CD4-positive, CD25-positive, alpha-beta regulatory T cell (primary cell): ENCODE measurements around the gene CTDSP2. TPM values are rescaled to one million over a fixed set of nuclear protein-coding genes. Genes with fewer than 3 reads are reported as not detected.

Experiments used
- ATAC-seq, 2 donors: fragments of 150-1000 bp; cut with Tn5 transposase; one replicate each; pipeline ENCODE4 v1.10.0; 2021; ENCODE audit warnings: low read depth in 2 of 2, moderate number of reproducible peaks in 2 of 2, moderate library complexity in 1 of 2
- DNase-seq, 3 donors: peaks; one replicate each; pipeline versions ENCODE4 v3.0.0 to v3.0.0-alpha.2; 2012 to 2022; ENCODE audit warnings: mixed read lengths in 1 of 3
- H3K27ac ChIP-seq: one replicate; pipeline ENCODE4 v1.7.0; 2013; ENCODE audit warnings: mild to moderate bottlenecking, low read length; ENCODE audit not compliant: insufficient read depth, poor library complexity, severe bottlenecking
- H3K27me3 ChIP-seq: one replicate; pipeline ENCODE4 v1.7.0; 2013; ENCODE audit warnings: low read length; ENCODE audit not compliant: control insufficient read depth, insufficient read depth
- H3K36me3 ChIP-seq: one replicate; pipeline ENCODE4 v1.7.0; 2013; ENCODE audit warnings: mild to moderate bottlenecking, low read length, moderate library complexity; ENCODE audit not compliant: control insufficient read depth, insufficient read depth
- H3K4me1 ChIP-seq: 2 replicates; pipeline ENCODE4 v1.7.0; 2013; ENCODE audit warnings: mild to moderate bottlenecking, low read length; ENCODE audit not compliant: insufficient read depth, control insufficient read depth, poor library complexity, severe bottlenecking
- H3K4me3 ChIP-seq: one replicate; pipeline ENCODE4 v1.7.0; 2013; ENCODE audit warnings: low read depth, mild to moderate bottlenecking, low read length, moderate library complexity
- H3K9me3 ChIP-seq, 2 experiments: 1 replicate in 1 of 2; 2 replicates in 1 of 2; pipeline ENCODE4 v1.7.0; 2013; ENCODE audit warnings: low read length in 2 of 2, mild to moderate bottlenecking in 1 of 2, moderate library complexity in 1 of 2; ENCODE audit not compliant: control insufficient read depth in 2 of 2
- H3K27ac Mint-ChIP-seq, 3 donors: one replicate each; pipeline ENCODE4 v1.8.0; 2020 to 2022; ENCODE audit warnings: mild to moderate bottlenecking in 3 of 3, mixed read lengths in 3 of 3, moderate library complexity in 2 of 3
- H3K27me3 Mint-ChIP-seq: one replicate; pipeline ENCODE4 v1.8.0; 2022; ENCODE audit warnings: mild to moderate bottlenecking, mixed read lengths
- H3K36me3 Mint-ChIP-seq: one replicate; pipeline ENCODE4 v1.8.0; 2020; ENCODE audit warnings: mixed read lengths
- H3K4me1 Mint-ChIP-seq, 4 donors: one replicate each; pipeline ENCODE4 v1.8.0; 2020 to 2022; ENCODE audit warnings: mixed read lengths in 4 of 4, mild to moderate bottlenecking in 1 of 4
- H3K4me3 Mint-ChIP-seq, 4 donors: one replicate each; pipeline ENCODE4 v1.8.0; 2020 to 2022; ENCODE audit warnings: mild to moderate bottlenecking in 4 of 4, mixed read lengths in 4 of 4, moderate library complexity in 3 of 4
- H3K9me3 Mint-ChIP-seq, 7 donors: one replicate each; pipeline ENCODE4 v1.8.0; 2020 to 2022; ENCODE audit warnings: mixed read lengths in 7 of 7, mild to moderate bottlenecking in 3 of 7, moderate library complexity in 2 of 7
- polyA plus RNA-seq, 4 donors: library from polyadenylated mRNA; unstranded; fragments of 300-500 nt; fragmentation: Illumina TruSeq; gene quantifications; one replicate each; pipeline ENCODE4 v1.2.3, GENCODE V29; 2021
- total RNA-seq: library from RNA; stranded (reverse); gene quantifications from one replicate; pipeline ENCODE4 v1.2.3, GENCODE V29; 2022

The CTDSP2 gene
- total and polyA plus RNA-seq, 5 donors from 2014 or later = 45.7 to 121 (median 52.6) TPM

DNA sequence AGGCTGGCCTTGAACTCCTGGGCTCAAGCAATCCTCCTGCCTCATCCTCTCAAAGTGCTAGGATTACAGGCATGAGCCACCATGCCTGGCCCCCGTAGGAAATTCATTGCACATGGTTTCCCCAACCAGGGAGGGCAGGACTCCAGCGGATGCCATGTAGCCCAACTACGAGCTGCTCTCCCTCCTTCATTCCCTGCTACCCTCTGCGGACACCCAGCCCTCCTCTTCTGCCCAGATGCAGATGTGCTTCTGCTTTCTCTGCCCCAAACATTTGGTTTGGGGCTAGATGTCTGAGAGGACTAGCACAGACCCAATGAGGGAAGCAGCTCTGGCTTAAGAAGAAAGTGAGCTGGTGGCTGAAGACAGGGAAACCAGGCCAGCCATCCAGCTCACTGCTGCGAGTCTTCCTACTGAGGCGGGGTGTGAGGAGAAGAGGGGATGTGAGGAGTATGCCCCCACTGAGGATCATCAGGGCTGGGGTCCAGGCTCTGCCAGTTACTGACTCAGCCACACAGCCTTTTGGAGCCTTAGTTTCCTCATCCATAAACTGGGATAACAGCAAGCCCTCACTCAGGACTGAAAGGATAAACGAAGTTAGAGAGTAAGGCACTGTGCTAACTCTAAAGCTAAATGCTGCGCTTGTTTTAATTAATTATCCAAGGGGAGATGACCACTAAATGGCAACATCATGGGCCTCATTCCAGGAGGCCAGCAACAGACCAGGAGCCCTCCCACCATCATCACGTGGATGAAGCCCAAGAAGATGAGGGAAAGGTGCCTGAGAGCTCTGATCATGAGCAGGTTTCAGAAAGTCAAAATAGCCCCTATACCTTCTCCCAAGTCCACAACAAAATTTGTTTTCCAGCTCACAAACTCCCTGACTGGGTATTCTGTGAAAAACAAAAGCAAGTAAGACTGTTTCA, 10.9 kb downstream of the CTDSP2 start:
- no peaks in the 10 kb centered on the region for H3K9me3 ChIP-seq
- Mint-ChIP-seq H3K9me3 (no peaks in the 10 kb centered on the region), H3K27me3 (no peaks in the 10 kb centered on the region), H3K4me1 (peaks cover 14 to 95% (median 75%) of the 10 kb centered on the region in 4 donors), H3K36me3 (peaks cover 5% of the 10 kb centered on the region), H3K4me3 (peak overlapping the region in 3 of 4 donors; percentile 70 to 80 (median 80)), H3K27ac (peak overlapping the region; percentile 61 to 94 (median 91))
- H3K4me1 ChIP-seq = peaks cover 100% of the 10 kb centered on the region
- H3K4me3 ChIP-seq = peak overlapping the region; percentile 64
- no peaks in the 10 kb centered on the region for H3K36me3 ChIP-seq
- peak overlapping the region; percentile 83 for H3K27ac ChIP-seq
- ATAC-seq (no peak), DNase-seq (no peak)
- H3K27me3 ChIP-seq = no peaks in the 10 kb centered on the region

DNA sequence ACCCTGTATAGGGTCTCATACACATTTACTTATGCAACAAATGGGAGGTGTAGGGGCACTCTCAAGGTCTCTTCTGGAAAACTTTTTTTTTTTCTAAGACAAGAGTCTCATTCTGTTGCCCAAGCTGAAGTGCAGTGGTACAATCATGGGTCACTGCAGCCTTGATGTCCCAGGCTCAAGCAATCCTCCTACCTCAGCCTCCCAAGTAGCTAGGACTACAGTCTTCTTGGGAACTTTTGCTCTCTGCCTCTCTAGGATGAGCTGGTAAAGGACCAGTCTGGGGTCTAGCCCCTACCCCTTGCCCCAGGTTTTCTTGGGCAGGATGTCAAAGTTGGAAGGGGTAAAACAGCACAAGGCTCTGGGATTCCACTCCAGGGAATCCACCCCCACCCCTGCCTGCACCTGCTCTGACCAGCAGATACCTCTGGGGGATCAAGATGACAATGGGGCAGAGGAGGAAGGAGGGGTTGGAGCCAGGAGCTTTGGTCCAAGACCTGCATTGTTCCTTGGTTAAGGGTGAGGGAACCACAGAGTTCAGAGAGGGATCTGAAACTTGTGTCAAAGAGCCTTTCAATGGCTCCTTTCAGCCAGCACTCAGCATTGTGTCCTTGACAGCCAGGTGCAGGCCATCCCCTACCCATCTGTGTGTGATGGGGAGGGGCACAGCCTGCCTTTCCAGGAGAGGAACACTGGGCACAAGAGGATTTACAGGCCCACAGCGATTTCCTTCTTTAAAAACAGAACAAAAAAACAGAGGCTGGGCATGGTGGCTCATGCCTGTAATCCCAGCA, 12.2 kb downstream of the CTDSP2 start:
- no peak for DNase-seq
- Mint-ChIP-seq H3K9me3 (no peaks in the 10 kb centered on the region), H3K4me1 (peaks cover 14 to 94% (median 72%) of the 10 kb centered on the region in 4 donors), H3K27ac (peak overlapping the region; percentile 90 to 97 (median 94)), H3K27me3 (no peaks in the 10 kb centered on the region), H3K36me3 (peaks cover 5% of the 10 kb centered on the region), H3K4me3 (peak overlapping the region; percentile 53 to 78 (median 66))
- Histone ChIP-seq H3K4me1 (peaks cover 86% of the 10 kb centered on the region), H3K27me3 (no peaks in the 10 kb centered on the region), H3K27ac (peak overlapping the region; percentile 65), H3K9me3 (no peaks in the 10 kb centered on the region), H3K36me3 (peaks cover 7% of the 10 kb centered on the region), H3K4me3 (no peak overlapping the region)
- ATAC-seq = no peak

DNA sequence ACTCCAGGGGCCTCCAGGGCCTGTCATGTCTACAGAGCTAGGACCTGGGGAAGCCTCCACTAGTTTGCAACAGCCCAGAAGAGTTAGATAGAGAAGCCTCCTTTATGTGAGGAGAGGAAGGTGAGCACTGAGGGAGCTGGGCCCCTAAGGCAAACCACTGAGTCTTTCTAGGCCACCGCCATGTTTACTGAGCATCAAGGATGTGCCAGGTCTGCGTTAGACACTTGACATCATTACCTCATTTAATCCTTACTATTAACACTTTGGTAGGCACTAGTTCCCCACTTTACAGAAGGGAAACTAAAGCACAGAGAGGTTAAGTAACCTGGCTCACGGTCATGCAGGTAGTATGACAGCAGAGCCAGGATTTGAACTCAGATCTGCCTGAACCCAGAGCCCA, 12.9 kb downstream of the CTDSP2 start:
- peak overlapping the region; percentile 19 for H3K4me3 ChIP-seq
- H3K4me1 Mint-ChIP-seq = peaks cover 8 to 92% (median 69%) of the 10 kb centered on the region in 4 donors
- no peak for ATAC-seq
- peaks cover 13% of the 10 kb centered on the region for H3K36me3 ChIP-seq
- no peaks in the 10 kb centered on the region for H3K27me3 ChIP-seq
- H3K9me3 Mint-ChIP-seq = no peaks in the 10 kb centered on the region
- H3K27ac ChIP-seq = peak overlapping the region; percentile 65
- H3K27ac Mint-ChIP-seq = peak overlapping the region; percentile 90 to 97 (median 94)
- peak overlapping the region; percentile 53 to 78 (median 66) for H3K4me3 Mint-ChIP-seq
- no peaks in the 10 kb centered on the region for H3K27me3 Mint-ChIP-seq
- DNase-seq = no peak
- H3K9me3 ChIP-seq = no peaks in the 10 kb centered on the region
- peaks cover 80% of the 10 kb centered on the region for H3K4me1 ChIP-seq
- H3K36me3 Mint-ChIP-seq = peaks cover 9% of the 10 kb centered on the region

DNA sequence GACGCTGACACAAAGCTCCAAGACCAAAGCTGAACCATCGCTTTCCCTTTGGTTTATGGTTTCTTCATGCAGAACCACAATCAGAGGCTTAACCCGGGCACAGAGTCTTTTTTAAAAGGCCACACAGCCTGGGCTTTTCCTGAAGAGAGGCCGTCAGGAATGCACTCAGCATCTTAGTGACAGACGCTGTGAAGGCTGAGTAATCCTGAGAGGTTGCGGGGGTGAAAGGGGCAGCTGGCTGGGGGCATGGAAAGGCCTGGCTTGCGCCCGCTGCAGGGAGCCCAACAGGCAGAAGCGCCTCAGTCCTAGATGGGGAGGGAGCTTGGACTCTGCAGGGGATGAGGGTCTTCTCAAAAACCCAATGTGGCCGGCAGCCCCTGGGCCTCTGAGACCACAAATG, 13.6 kb downstream of the CTDSP2 start:
- Histone ChIP-seq H3K4me3 (peak overlapping the region; percentile 19), H3K9me3 (no peaks in the 10 kb centered on the region), H3K36me3 (peaks cover 20% of the 10 kb centered on the region), H3K27ac (peak overlapping the region; percentile 65), H3K4me1 (peaks cover 73% of the 10 kb centered on the region), H3K27me3 (no peaks in the 10 kb centered on the region)
- DNase-seq = no peak
- peaks cover 12% of the 10 kb centered on the region for H3K36me3 Mint-ChIP-seq
- H3K4me3 Mint-ChIP-seq = peak overlapping the region in 3 of 4 donors; percentile 21 to 70 (median 61)
- H3K9me3 Mint-ChIP-seq = no peaks in the 10 kb centered on the region
- H3K4me1 Mint-ChIP-seq = peaks cover 5 to 89% (median 64%) of the 10 kb centered on the region in 4 donors
- peak overlapping the region; percentile 90 to 97 (median 94) for H3K27ac Mint-ChIP-seq
- no peak for ATAC-seq
- no peaks in the 10 kb centered on the region for H3K27me3 Mint-ChIP-seq

DNA sequence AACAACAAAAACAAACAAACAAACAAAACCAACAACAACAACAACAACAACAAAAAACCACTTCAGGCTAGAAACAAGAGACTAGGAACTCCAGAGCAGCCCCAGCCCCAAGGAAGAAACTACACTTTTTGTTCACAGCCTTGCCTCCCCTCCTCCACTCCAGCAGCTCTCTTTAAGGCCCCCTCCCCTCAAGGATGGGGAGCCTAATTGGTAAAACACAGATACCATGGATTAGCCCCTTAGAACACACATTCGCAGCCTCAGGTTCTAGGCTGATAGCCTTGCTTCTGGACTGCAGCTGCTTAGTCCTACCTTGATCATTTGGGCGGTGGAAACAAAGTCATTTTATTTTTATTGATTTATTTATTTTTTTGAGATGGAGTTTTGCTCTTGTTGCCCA, 16.1 kb downstream of the CTDSP2 start:
- Mint-ChIP-seq H3K9me3 (no peaks in the 10 kb centered on the region), H3K4me3 (peak overlapping the region in 3 of 4 donors; percentile 36 to 65 (median 38)), H3K4me1 (peaks cover 5 to 67% (median 42%) of the 10 kb centered on the region in 4 donors)

DNA sequence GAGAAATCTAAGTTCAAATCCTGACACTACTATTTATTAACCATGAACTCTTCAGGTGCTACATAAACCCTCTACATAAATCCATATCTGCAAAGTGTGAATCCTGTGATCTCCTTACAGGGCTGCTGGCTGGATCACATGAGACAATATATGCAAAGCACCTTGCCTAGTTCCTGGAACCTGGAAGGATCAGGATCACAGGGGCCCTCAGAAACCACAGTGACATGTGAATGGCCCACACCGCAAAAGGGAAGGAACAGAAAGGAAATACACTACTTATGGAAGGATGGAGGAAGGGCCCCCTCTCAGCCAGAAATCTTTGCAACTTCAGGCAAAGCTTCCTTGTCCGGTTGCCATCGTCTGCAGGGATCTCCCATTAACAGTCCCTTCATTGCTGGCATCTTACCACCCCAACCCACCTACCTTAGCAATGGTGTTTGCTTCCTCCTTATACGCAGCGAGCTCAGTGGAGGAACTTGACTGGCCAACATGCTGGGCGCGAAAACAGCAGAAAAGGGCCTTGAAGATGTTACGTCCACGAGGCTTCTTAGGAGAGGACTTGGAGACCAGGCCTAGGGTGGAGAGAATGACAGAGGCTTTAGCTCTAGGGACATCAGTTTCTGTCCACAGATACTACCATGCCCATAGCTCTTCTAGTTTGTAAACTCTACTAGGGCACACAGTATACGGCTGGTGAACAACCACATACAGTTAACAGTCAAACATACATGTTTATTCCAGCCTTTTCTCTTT, 17.3 kb downstream of the CTDSP2 start:
- no peaks in the 10 kb centered on the region for H3K27me3 ChIP-seq
- H3K27ac ChIP-seq = no peak overlapping the region
- H3K9me3 ChIP-seq = no peaks in the 10 kb centered on the region
- no peaks in the 10 kb centered on the region for H3K27me3 Mint-ChIP-seq
- H3K4me3 Mint-ChIP-seq = no peak overlapping the region
- H3K4me1 ChIP-seq = peaks cover 35% of the 10 kb centered on the region
- H3K36me3 ChIP-seq = peaks cover 56% of the 10 kb centered on the region
- H3K36me3 Mint-ChIP-seq = peaks cover 28% of the 10 kb centered on the region
- ATAC-seq = no peak
- peaks cover 5 to 55% (median 36%) of the 10 kb centered on the region in 4 donors for H3K4me1 Mint-ChIP-seq
- H3K9me3 Mint-ChIP-seq = no peaks in the 10 kb centered on the region
- peak overlapping the region; percentile 17 to 71 (median 71) for H3K27ac Mint-ChIP-seq
- no peak overlapping the region for H3K4me3 ChIP-seq
- DNase-seq = no peak

More for the DNA sequence above, 16.1 kb downstream of the CTDSP2 start:
- peak overlapping the region; percentile 10 for H3K27ac ChIP-seq
- Mint-ChIP-seq H3K27me3 (no peaks in the 10 kb centered on the region), H3K36me3 (peaks cover 21% of the 10 kb centered on the region), H3K27ac (peak overlapping the region in 1 of 3 donors; percentile 95)
- H3K36me3 ChIP-seq = peaks cover 45% of the 10 kb centered on the region
- no peaks in the 10 kb centered on the region for H3K9me3 ChIP-seq
- ATAC-seq = no peak
- peaks cover 47% of the 10 kb centered on the region for H3K4me1 ChIP-seq
- H3K4me3 ChIP-seq = no peak overlapping the region
- no peaks in the 10 kb centered on the region for H3K27me3 ChIP-seq
- no peak for DNase-seq

DNA sequence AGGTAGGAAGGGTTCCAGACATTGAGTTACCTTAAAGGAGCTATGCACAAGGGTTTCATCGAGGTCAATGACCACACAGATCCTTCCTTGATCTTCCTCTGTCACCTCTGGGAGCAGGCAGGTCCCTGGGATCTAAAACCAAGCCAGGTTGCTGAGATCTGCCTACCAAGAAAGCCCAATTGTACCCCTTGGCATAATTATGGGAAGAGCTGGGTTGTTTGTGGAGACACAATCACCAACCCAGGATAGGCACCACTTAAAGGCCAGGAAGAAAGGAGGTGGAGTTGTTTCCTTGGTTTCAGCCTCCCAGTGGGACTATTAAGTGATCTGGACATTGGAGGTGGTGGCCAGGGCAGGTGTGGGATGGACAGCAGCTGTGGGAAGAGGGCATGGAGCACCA, 19.6 kb downstream of the CTDSP2 start:
- no peaks in the 10 kb centered on the region for H3K9me3 ChIP-seq
- H3K36me3 ChIP-seq = peaks cover 79% of the 10 kb centered on the region
- Mint-ChIP-seq H3K4me3 (no peak overlapping the region), H3K36me3 (peaks cover 43% of the 10 kb centered on the region), H3K27ac (peak overlapping the region in 1 of 3 donors; percentile 65), H3K9me3 (no peaks in the 10 kb centered on the region), H3K4me1 (peaks cover 5 to 37% (median 23%) of the 10 kb centered on the region in 4 donors), H3K27me3 (no peaks in the 10 kb centered on the region)
- no peak overlapping the region for H3K4me3 ChIP-seq
- no peaks in the 10 kb centered on the region for H3K27me3 ChIP-seq
- DNase-seq = no peak
- H3K27ac ChIP-seq = no peak overlapping the region
- peaks cover 13% of the 10 kb centered on the region for H3K4me1 ChIP-seq
- ATAC-seq = no peak
